SK-N-MC (cell line): ENCODE measurements around the gene TRIM73.
"Not testable (repeated sequence)": the region's sequence is repeated elsewhere in the genome, so short reads cannot be mapped to it uniquely, and the experiment has no call there.

Source experiments
- EZH2 ChIP-seq: fragments of 200-600 bp; sonication (generic); IDR thresholded peaks from one replicate; pipeline ENCODE4 v1.6.1; 2017; ENCODE audit warnings: antibody characterized with exemption
- FOXP2 ChIP-seq: optimal IDR thresholded peaks from 2 replicates; pipeline ENCODE3; 2011; ENCODE audit warnings: mild to moderate bottlenecking, moderate library complexity; ENCODE audit not compliant: insufficient read depth; ENCODE audit errors: extremely low read length, control extremely low read depth
- POLR2AphosphoS5 ChIP-seq: IDR thresholded peaks from 2 replicates; pipeline ENCODE4 v1.6.1; 2012; ENCODE audit warnings: mild to moderate bottlenecking, low read depth, low read length, borderline replicate concordance

GRCh38 chr7:75410823-75411173, 15.4 kb downstream of the TRIM73 start:
- TF ChIP-seq POLR2AphosphoS5, EZH2, FOXP2: not testable (repeated sequence)
